Endometrial microvascular endothelial cells (primary cell): Measurements from ENCODE around the gene UST. TPM values are rescaled to one million over a fixed set of nuclear protein-coding genes. Genes with fewer than 3 reads are reported as not detected.
"Not testable (repeated sequence)": the region's sequence is repeated elsewhere in the genome, so short reads cannot be mapped to it uniquely, and the experiment has no call there.

Experiments used
- in situ Hi-C: cut with HindIII; loops from 2 replicates; pipeline ENCODE4 v1.10.0; 2017; ENCODE audit warnings: low sequenced_read_pairs, low pct_unique_long_range_greater_than_20kb; ENCODE audit errors: inconsistent ontology term
- total RNA-seq: library from RNA; depleted of rRNA; stranded (reverse); fragments of >200 nt; gene quantifications from one replicate; pipeline ENCODE4 v1.2.3, GENCODE V29; 2015; ENCODE audit errors: inconsistent ontology term

The UST gene
- total RNA-seq, 1 donor from 2014 or later = 0.09 TPM

- in situ Hi-C loops = no loop called here
Measured at GRCh38 chr6:149031859-149032598, 285.2 kb downstream of the UST start.

- in situ Hi-C loops = no loop called here
Measured at GRCh38 chr6:149032599-149033405, 286.0 kb downstream of the UST start.

GRCh38 chr6:149033454-149033853, 286.6 kb downstream of the UST start:
- in situ Hi-C loops = no loop called here

DNA sequence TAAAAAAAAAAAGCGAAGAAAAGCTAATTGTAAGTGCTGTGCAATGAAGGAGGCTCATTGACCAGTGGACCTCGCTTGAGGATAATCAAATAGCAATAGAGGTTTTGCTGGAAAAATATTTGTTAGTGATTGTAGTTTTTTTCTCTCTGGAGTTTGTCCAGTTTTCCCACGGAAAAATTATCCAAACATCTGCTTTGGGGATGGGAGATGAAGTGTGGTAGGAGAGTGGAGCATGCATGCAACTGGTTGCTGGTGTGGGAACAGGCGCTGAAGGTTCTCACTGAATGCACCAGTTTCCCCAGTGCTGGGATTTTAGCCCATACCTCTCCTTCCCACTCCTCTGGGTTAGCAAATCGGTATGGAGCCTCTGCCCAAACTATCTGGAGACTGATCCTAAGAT, 288.9 kb downstream of the UST start:
- in situ Hi-C loops = no loop called here

DNA sequence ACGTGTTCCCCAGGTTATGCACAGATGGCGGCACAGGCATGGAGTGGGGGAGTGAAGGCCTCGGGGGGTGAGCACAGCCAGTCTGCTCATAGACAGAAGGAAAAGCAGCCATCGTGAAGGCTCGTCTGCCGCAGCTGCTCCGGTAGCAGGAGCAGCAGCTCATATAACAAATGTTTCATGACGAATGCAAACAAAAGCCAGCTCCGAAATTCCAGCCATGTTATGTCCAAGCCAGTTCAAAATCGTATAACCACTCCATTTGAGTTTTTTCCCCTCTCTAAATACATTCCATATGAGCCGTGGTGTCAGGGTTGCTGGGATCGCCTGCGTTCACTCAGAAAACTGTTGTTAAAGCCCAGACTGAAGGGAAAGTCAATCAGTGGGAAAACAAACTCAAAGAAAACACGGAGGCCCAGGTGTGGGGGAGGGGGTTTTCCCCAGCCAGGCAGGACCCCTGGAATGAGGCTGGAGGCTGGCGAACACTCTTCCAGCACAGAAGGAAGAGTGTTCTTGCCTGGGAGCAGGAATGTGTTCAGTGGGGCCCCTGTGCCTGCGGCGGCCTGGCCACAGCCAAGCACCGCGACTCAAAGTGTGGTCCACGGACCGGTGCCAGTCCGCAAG, 290.3 kb downstream of the UST start:
- in situ Hi-C loops = no loop called here

- in situ Hi-C loops = not testable (repeated sequence)
Measured at GRCh38 chr6:149039025-149039424, 292.2 kb downstream of the UST start.

- in situ Hi-C loops = no loop called here
Measured at GRCh38 chr6:149041953-149042352, 295.1 kb downstream of the UST start.

DNA sequence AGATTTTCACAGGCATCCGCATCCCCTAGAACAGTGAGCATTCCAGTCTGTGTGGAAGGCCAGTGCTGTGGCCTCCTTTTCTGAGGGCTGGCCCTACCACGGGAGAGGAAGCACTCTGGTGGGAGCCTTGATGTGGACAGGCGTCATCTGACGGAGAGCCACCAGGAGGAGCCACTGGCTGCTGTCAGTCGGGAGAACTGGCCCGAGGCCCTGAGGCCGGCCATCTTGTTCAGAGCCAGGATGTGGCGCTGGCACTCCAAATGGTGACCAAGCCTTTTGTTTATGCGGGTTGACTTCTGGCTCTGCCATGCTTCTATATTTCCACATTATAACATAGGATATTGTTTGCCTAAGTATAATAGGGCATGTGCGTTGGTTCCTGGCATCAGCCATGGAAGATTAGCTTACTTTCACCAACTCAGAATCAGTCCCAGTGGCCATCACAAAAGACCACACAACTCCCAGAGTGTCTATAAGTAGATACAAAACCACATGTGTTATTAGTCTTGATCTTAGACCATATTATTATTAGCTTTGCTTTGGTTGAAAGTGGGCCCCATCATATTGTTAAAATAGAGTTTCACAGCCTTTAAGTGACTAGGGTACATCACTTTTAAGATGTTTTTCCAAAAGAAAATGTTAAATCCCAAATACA, 296.8 kb downstream of the UST start:
- in situ Hi-C loops = no loop called here

- in situ Hi-C loops = no loop called here
Measured at GRCh38 chr6:149044528-149044927, 297.7 kb downstream of the UST start.

- in situ Hi-C loops = no loop called here
Measured at GRCh38 chr6:149045404-149045803, 298.6 kb downstream of the UST start.

DNA sequence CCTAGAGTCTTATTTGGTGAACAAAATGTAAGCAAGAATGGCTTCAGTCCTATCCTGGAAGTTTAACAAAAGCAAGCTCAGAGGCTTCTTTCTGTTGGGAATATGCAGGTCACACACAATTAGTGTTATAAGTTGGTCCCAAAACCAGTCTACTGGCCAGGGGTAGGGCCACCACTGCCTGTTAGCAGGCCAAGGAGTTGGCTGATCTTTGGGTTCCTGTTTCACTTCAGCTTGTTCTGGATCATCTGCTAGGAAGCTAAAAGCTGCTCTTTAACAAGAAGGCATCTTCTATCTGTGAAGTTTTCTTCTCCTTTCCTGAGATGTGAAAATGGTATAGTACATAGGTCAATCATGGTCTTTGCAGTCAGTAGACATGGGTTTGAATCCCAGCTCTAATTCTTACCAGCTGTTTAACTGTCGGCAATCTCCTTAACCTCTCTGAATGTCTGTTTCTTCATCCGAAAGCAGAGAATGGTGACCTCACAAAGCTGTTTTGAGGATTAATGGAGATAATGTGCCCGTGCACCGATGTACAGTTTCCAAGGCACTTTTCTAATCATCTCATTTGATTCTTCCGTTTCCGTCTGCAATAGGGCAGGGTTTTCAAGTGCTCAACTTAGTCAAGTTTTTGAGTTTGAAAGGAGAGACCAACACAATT, 299.5 kb downstream of the UST start:
- in situ Hi-C loops = no loop called here

DNA sequence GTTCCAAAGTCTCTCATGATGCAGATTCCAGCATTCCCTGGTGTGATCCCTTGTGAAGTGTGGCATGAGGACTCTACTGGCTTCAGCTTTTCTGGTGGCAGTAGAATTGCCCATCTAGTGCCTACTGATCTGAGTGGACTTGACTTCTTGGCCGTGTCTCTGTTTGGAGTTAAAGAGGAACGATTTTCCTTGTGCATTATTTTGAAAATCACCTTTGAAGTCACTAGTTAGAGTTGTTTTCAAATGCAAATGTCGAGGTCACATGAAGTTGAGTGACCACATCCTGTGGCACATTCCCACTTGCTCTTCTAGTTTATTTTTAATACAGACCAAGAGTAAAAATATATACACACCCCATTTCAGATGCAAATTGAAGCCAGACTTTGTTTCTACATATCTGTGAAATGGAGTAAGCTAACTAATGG, 300.0 kb downstream of the UST start:
- in situ Hi-C loops = no loop called here

GRCh38 chr6:149049230-149049629, 302.4 kb downstream of the UST start:
- in situ Hi-C loops = no loop called here

DNA sequence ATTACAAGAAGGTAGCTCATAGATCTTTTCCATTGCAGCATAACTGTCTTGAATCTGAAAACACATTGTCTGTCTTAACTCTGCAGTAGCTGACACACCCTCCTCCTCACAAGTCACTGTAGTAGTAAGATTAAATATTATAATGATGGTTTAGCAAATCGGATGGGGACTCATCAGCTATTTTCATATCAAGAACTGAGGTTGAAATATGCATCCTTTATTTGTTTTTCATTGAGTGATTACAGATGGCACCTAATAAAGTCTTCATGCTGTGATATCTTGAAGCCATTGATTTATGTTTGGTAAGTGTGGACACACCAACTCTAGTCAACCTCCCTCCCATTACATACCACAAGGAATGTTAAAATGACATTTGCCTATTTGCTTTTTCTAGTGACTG, 303.3 kb downstream of the UST start:
- in situ Hi-C loops = no loop called here

DNA sequence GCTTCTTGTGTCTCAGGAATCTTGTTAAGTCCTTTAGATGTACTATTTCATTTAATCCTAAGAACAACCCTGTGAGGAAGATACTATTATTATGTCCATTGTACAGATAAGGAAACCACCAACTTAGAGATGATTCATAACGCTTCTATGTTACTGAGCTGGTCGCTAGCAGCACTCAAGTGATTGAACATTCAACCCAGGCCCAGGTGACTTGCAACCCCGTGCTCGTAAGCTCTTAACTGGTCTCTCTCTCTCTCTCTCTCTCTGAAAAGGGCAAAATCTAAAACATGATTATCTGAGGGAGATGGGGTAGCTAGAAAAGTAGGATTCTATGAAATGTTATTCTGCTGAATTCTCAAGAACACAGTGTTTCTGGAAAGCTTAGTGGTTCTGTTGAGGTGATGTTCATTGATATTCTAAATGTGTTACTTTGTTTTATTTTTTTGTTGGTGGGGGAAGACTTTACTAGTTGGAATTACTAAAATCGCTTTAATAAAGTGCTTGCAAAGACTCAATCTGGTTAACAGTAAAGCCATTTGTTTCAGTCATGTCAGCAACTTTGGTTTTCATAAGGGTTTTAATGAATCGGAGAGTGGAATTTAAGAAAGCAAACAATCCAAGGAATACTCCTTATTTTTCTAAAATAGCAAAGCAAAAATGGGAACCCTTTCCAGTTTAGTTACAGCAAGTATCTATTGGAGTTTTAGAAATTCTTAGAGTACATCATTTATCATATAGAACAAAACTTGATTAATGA, 305.7 kb downstream of the UST start:
- in situ Hi-C loops = no loop called here

DNA sequence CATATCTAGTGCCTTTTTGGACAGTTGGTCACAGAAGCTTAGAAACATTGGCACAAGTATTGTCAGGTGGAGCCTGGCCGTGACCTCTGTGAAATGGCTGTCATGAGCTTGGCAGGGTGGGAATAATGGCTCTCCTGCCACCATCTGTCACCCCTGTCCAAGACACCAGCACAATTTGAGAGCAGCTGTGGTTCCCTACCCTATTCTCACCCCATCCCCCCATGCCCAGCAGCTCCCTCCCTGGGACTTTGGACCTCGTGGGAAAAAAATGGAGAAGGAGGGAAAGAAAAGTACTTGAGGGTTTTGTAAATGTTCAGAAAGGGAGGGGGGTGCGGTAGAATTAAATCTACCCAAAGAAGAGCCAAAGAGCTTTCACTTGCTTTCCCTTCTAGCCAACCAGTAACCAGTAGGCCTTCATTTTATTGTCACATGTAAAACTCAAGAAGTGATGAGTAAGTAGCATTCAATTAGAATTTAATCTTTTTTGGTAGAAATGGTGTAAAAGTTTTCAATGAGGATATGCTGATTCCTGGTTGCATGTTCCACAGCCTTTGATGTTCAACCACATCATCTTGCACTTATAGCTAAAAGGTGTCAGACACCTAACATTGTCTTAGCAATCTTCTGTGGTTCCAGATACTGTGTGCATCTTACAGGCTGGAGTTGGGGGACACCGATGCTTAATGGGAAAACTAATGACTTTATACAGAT, 307.2 kb downstream of the UST start:
- in situ Hi-C loops = no loop called here

GRCh38 chr6:149054559-149055194, 307.8 kb downstream of the UST start:
- in situ Hi-C loops = no loop called here
